ENCODE data around the gene CADM1.

- TF ChIP-seq, protein P1, sequence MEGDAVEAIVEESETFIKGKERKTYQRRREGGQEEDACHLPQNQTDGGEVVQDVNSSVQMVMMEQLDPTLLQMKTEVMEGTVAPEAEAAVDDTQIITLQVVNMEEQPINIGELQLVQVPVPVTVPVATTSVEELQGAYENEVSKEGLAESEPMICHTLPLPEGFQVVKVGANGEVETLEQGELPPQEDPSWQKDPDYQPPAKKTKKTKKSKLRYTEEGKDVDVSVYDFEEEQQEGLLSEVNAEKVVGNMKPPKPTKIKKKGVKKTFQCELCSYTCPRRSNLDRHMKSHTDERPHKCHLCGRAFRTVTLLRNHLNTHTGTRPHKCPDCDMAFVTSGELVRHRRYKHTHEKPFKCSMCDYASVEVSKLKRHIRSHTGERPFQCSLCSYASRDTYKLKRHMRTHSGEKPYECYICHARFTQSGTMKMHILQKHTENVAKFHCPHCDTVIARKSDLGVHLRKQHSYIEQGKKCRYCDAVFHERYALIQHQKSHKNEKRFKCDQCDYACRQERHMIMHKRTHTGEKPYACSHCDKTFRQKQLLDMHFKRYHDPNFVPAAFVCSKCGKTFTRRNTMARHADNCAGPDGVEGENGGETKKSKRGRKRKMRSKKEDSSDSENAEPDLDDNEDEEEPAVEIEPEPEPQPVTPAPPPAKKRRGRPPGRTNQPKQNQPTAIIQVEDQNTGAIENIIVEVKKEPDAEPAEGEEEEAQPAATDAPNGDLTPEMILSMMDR (IDR thresholded peaks at IDR 0.05), result no peak
- TF ChIP-seq POLR2A (IDR thresholded peaks at IDR 0.05), result no peak
These were observed 165.7 kb downstream of the CADM1 start for GRCh38 chr11:115338476-115338875.
